ENCODE measurements around the gene C19orf67.

Gene C19orf67

DNA sequence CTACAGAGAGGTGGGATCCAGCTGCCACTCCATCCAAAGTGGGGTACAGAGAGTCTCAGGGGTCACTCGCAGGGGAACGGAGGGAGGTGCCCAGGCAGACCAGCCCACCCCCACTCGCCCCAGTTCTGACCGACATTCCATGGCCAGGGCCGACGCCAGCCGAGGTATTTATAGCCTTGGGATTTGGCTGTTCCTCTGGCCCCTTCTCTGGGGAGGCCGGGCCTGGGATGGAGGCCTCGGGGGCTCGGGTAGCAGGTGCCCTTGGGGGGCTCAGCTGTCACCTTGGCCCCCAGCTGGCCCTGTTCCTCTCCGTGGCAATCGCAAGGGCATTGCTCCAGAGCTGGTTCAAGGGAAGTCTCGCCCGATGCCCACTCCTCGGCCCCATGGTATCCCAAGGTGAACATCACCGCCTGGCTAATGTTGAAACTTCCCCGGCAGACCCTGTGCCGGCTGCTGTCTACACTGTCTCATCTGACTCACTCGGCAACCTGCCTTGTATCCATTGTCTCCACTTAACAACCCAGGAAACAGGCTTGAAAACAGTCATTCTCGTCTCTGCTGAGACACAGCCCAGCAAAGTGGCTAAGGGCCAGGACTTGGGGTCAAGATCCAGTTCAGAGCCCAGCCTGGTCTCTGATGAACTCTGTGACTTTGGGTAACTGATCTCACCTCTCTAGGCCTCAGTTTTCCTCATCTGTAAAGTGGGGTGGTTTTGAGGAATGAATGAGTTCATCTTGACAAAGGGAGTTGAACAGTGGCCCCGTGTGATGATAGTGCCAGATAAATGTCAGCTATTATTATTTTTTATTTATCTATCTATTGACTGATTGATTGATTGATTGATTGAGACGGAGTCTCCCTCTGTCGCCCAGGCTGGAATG is 22.2 kb upstream of the C19orf67 start:
- no peak for DNase-seq (ENCODE audit: low read depth)

DNA sequence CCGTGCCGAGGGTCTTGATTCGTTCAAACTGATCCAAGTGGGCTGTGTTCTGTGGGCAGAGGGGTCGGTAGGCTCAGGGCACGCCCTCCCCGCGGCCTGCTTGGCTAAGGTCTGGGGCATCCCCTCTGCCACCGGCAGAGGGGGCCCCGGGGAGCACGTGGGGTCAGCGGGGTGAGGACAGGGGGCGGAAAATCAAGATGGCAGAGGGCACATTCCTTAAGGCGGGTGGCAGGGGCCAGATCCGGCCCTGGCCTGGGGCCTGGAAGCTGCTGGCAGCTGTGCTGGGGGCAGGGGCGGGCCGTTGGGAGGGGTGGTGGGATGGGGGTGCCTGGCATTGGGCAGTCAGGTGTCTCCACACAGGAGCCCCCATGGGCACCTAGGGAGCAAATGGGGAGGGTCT is 21.3 kb upstream of the C19orf67 start:
- no peak for DNase-seq (ENCODE audit: low read depth)

DNA sequence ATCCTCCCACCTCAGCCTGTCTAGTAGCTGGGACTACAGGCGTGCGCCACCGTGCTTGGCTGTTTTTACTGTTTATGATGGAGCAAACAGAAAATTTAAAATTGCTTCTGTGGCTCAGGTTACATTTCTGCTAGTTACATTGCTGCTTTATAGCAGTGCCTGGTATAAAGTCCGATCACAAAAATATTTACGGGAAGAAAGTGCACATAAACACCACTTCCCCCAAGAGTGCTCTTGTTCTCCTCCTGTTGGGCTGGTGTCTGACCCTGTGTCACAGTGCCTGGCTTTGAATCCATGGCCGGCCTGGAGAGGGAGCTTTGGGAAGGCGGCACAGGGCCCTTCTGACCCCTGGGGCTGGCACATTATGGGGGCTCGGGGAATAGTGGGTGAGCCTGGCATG is 20.1 kb upstream of the C19orf67 start:
- no peak for DNase-seq (ENCODE audit: low read depth)

DNA sequence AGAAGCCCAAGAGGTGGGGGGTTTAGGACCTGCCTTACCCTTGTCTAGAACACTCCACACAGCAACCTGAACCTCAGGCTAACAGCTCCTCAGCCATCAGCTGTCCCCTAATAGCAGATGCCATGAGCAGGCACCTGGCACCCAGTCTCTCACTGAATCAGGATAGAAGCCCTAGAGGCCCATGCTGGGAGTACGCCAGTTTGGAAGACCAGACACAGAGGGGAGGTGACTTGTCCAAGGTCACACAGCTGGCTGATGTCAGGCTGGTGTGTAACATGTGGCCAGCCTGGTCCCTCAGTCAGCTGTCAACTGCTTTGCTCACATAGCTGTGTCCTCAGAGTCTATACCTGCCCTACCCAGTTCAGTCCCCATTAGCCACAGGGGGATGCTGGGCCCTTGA is 17.7 kb upstream of the C19orf67 start:
- DNase-seq (ENCODE audit: low read depth), result no peak

DNA sequence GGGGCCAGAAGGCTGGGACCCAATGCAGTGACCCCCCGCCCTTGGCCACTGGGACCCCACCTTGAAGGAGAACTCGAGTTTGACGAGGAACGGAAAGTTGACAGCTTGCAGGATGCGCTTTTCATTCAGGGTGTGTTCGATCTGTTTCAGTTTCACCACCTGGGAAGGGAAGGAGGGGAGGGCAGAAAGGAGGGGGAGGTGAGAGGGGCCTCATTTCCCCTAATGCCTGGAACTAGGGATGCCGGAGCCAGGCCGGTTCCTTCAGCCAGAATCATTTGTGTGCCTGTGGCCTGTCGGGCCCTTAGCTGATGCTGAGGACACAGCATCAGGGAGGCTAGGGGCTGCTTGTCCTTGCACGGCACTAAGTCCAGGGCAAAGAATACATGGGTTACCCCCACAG is 17.2 kb upstream of the C19orf67 start:
- no peak for DNase-seq (ENCODE audit: low read depth)

DNA sequence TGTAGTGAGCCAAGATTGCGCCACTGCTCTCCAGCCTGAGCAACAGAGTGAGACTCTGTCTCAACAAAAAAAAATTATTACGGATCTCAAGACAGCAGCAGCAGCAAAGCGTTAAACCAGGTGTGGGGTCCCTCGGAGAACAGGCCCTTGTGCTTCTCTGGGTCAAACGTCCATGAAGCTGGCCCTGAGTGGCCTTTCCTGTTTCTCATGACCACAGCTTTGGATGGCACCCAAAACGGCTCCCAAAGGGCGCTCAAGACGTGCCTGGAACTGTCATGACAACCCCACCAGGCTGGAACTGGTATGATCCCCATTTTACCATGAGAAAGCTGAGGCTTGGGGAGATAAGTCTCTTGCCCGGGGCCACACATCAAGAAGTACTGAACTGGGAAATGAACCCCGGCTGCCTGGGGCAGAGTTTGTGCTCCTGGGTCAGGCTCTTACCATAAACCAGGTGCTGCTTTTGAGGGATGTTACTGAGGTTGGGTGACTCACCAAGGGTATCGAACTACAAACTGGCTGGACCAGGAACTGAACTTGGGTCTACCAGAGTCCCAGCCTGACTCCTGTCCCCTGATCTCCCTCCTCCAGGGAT is 16.6 kb upstream of the C19orf67 start:
- no peak for DNase-seq (ENCODE audit: low read depth)

DNA sequence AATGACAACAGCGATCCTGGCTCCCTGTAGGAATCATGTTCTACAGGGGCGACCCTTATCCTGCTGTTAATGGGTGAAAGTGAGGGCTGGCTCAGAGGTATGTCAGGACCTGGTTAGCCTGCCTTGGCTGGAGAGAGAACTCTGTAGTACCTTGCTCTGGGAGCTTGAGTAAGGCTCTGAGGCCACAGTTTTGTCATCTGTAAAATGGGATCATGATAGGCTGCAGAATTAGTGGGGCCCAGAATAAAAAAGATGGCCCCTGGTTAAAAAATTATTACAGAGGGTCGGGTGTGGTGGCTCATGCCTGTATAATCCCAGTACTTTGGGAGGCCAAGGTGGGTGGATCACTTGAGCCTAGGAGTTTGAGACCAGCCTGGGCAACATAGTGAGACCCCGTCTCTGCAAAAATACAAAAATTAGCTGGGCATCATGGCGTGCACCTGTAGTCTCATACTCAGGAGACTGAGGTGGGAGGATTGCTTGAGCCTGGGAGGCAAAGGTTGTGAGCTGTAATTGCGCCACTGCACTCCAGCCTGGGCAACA is 15.5 kb upstream of the C19orf67 start:
- no peak for DNase-seq (ENCODE audit: low read depth)

DNA sequence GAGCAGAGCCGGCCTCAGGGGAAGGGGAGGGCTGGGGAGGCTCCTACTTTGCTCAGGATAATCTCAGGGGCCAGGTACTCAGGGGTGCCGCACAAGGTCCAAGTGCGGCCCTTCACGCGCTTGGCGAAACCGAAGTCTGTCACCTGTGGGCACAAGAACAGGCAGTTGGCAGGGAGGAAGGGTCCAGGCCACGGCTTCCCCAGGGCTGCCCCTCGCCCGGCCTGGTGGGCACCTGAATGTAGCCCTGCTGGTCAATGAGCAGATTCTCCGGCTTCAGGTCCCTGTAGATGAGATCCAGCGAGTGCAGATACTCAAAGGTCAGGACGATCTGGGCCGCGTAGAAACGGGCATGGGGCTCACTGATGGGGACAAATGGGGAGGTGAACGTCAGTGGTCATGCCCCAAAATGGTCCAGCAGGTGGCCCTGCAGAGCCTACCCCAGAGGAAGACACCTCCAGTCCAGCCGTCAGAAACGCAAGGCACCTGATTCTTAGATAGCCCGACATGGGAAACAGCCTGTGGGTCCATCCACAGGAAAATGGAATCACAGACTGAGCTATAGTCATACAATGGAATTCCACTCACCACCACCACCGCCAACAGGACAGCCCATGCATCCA is 12.1 kb upstream of the C19orf67 start:
- DNase-seq (ENCODE audit: low read depth), result no peak

DNA sequence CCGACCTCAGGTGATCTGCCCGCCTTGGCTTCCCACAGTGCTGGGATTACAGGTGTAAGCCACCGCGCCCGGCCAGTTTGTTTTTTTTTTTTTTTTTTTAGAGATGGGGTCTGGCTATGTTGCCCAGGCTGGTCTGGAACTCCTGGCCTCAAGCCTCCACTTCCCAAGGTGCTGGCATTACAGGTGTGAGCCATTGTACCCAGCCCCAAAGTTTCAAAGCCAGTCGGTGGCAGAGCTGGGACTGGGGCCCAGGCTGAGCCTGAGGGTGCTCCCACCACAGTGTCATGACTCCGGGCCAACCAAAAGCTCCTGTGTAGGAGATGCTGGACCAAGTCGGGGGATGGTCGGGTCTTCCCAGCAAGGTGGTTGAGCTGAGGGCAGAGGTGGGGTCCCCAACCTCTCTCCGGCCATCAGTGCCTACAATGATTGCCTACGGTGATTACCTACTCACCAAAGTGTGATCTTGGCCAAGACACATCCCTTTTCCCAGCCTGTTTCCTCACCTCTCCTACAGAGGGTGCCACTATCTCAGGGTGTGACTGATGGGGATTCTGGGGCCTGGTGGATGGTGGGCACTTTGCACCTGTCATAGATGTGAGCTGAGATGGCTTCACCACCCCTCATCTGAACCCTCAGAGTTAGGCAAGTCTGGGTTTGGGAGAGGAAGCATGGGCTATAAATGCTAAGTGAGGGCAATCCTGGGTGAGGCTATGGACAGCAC is 10.8 kb upstream of the C19orf67 start:
- DNase-seq (ENCODE audit: low read depth), result no peak

DNA sequence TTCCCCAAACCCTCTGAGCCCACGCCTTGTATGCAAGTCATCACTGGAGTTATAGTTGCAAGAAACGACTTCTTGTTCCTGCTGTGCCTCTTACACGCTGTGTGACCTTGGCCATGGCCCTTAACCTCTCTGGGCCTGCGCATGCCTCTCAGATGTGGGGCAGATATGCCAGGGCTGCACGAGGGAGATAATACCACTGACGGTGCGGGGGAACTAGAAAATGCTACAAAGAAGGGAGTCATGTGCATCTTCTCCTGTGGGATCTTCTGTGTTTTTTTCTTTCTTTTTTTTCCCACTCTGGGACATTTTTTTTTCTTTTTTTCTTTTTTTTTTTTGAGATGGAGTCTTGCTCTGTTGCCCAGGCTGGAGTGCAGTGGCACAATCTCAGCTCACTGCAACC is 9.3 kb upstream of the C19orf67 start:
- DNase-seq (ENCODE audit: low read depth), result no peak

DNA sequence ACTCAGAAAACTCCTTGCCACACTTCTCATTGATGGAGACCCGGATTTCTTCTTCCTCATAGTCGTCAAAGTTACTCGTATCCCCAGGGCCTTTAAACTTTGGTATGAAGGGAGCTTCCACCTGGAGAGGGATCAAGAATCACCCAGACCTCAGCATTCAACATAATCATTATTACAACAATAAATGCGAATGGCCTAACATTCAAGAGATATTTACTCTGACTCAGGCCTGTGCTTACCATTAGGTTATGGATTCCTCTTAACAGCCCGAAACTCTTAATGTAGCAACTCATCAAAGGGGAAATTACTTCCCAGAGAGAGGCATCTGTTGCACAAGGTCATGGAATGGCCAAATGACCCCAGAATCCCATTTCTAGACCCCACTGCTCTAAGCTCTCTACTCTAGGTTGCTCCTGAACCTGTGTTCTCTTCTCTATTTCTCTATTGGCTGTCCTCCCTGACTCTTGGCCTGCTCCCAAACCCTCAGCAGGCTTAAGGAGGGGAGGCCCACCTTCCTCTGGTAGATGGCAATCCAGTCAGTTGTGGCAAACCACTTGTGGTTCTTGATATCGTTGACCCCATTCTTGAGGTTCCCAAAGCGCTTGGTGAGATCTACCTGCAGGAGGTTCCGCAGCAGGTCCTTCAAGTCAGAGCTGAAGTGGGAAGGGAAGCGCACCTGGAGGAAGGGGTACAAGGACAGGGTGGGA is 7.7 kb upstream of the C19orf67 start:
- DNase-seq (ENCODE audit: low read depth), result no peak

DNA sequence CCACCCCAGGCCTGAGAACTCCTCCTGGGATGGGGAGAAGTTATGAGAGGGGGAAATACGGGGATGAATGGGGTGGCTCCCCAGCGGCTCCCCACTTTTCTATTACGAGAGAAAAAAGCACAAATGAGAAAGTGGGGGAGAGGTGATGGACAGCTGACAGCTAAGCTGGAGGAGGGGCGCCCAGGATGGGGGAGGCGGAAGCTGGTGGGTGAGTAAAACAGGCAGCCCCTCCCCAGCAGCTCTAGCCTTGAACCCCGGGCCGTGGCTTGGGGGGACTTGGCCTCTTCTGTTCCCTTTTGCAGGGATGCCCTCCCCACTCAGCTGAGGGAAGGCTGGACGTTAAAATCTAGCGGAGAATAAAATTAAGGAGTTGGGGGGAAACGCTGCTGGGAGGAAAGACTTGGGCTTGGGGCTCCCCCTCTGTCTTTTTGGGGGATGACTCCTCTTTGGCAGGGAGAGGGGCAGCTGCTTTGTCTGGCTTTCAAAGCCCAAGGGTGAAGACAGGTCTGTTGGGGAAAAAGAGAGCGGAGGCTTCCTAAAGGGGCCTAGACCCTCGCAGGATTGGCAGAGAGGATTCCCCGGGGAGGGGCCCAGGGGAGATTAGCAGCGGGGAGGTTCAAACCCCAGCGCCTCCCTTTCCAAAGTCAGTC is 6.4 kb upstream of the C19orf67 start:
- no peak for DNase-seq (ENCODE audit: low read depth)

DNA sequence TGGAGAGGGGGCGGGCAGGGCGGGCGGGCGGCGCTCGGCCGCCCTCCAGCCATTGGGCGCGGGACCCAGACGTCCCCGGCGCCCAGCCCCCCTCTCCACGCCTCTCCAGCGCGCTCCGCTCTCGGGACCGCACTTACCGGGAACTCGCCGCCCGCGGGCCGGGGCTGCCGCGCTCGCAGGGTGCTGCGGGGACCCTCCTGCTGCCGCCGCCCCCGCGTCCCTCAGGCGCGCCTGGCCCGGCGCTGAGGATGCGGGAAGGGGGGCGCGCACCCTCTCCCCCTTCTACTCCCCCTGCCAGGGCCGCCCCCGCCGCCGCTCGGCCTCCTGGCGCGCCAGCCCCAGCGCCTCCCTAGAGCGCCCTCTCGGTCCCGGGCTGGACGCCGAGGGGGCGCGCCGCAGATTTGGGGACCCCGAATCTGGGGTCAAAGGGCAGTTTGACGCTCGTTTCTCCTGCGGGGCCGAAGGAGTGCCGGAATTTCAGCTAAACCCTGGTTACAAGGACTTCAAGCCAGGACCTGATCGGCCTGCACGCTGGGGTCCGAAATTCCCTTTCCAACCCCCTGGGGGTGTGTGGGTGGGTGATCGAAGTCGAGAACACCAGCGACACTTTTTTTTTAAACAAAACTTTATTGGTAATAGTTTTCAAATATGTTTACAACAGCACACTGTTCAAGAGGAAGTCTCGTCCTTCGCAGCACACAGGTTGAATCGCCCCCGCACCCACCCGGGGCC is 5.7 kb upstream of the C19orf67 start:
- peak; percentile 51 for DNase-seq (ENCODE audit: low read depth)

DNA sequence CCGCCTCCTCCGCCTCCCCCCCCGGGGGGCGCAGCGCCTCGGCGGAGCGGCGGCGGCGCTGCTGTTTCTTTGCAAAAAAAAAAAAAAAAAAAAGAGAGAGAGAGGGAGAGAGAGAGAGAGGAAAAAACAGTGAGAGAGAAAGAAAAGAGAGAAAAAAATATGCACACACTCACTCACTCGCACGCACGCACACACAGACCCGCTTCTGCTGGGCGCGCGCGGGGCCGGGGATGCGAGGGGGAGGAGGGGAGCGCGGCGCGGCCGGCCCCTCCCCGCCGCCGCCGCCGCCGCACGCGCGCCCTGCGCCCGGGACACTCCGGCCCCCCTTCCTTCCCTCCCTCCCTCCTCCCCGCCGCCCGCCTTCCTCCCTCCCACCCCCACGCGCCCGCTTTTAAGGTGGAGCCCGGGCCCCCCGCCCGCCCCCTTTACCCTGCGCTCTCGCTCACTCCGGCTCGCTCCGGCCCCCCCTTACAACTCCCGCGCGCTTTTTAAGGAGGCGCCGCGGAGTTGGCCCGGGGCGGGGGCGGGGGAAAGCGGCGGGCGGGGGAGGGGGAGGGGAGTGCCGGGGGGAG is 5.0 kb upstream of the C19orf67 start, which contains the start of gene SAMD1:
Gene SAMD1, minus strand, starts transcription at position 243 of the 572 bp plus-strand sequence.
- peak; percentile 87 for DNase-seq (ENCODE audit: low read depth)

DNA sequence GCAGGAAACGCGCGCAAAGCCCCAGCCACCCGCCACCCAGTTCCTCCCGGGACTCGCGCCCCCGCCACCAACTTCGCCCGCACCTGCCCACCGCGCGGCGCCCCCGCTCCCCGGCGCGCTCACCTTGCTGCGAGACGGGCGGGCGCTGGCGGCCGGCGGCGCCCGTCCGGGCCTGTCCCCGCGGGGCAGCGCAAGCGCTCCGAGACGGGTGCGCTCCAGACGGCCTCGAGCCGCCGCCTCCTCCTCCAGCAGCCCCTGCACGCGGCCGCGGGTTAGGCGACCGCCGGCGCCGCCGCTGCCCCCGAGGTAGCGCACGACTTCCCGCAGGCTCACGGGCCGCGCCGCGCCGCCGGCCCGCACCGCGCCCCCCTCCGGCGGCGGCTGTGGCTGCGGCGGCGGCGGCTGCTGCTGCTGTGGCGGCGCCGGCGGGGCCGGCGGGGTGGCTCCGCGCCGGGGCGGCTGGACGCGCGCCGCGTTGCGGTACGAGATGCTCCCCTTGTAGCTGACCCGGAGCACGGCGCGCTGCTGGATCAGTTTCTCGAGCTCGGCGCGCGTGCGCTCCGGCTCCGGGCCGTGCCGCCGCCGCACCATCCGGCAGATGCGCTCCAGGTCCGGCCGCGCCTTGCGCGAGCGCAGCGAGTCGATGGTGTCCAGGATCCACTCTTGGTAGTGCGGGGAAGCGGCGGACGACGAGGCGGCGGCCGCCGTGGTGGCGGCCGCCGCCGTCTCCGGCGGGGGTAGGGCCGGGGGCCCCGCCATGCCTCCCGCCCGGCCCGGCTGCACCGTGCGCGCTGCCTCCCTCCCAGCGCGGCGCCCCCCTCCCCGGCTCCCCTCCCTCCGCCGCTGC is 4.3 kb upstream of the C19orf67 start:
- DNase-seq (ENCODE audit: low read depth), result peak; percentile 65

DNA sequence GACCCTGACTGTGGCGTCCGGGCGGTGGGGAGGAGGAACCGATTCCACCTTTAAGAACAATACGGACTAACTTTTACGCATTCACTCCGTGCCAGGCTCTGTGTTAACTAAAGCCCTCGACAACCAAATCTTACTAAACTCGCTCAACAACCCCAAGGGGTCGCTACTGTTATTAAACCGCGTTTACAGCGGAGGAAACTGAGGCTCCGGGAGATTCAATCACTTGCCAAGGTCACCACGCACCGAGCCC is 3.8 kb upstream of the C19orf67 start:
- no peak for DNase-seq (ENCODE audit: low read depth)

DNA sequence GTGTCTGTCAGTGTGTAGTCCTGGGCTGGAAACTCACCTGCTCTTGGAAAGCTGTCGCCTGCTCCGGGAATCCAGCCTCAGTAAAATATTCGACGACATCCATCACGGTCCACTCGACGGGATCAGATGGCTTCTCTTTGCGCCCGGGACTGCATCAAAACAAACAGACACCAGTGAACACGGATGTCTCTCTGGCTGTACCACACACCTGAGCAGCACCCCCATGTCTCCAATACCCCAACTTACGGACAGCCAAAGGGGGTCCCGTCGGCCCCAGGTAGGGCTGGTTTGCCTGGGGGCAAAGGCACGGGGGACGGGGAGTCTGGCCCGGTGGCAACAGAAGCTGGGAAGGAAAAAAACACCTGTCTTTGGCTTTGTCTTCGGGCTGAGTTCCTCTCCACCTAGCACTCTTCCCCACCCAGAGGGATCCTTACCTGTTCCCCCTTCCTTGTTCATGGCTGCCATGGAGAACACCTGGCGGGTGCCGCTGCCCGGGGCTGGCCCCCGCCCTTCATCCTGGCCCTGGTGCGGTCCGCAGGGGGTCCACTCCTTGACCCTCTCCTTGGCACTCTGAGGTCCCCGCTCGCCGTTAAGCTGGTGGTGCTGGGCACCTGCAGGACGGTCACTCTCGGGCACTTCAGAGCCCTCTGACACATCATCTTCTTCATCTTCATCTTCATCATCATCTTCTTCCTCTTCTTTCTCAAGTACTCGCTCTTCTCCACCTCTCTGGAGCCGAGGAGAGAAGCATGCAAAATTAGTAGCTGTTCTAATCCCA is 3.2 kb upstream of the C19orf67 start:
- DNase-seq (ENCODE audit: low read depth), result no peak

DNA sequence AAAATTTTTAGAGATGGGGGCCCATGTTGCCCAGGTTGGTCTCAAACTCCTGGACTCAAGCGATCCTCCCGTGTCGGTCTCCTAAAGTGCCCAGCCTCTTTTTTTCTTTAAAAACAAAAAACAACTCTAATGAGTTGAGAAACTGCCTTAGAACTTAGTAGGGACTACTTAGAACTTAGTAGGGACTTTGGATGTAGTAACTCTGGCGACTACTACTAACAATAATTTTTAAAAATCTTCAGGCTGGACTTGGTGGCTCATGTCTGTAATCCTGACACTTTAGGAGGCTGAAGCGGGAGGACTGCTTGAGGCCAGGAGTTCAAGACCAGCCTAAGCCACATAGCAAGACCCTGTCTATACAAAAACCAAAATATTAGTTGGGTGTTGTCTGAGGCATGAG is 515 bp upstream of the C19orf67 start:
- no peak for DNase-seq (ENCODE audit: low read depth)

DNA sequence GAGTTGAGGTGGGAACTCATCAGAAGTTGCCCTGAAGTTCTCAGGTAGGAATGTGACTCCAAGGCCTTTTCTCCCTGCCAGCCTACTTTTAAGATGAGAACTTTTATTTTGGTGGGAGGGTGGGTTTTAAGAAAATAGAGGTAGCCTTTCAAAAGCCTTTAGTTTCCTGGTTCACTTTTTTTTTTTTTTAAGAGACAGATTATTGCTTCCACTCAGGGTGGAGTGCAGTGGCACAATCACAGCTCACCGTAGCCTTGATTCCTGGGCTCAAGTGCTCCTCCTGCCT is 3.0 kb downstream of the C19orf67 start:
- no peak for DNase-seq (ENCODE audit: low read depth)
